ENCODE data around the gene PLEK.

- TF ChIP-seq CTCF (IDR thresholded peaks at IDR 0.05) (no peak), EZH2 (IDR thresholded peaks at IDR 0.05; ENCODE audit: borderline replicate concordance, insufficient read depth, low read depth, low read length, poor library complexity, severe bottlenecking) (no peak)
Observed at GRCh38 chr2:68341062-68341329, 24.1 kb upstream of the PLEK start.
